HG03103 (cell line): Measurements from ENCODE around the gene ARHGAP8.

Experiments
- ATAC-seq: cut with Tn5 transposase; IDR thresholded peaks from one replicate; pipeline ENCODE4 v1.9.1; 2021; ENCODE audit warnings: low read depth; ENCODE audit not compliant: unreplicated experiment

Gene ARHGAP8

GRCh38 chr22:44880610-44881290, 128.4 kb downstream of the ARHGAP8 start:
- no peak for ATAC-seq

- ATAC-seq, result no peak
These were observed 129.2 kb downstream of the ARHGAP8 start for GRCh38 chr22:44881624-44882023.

DNA sequence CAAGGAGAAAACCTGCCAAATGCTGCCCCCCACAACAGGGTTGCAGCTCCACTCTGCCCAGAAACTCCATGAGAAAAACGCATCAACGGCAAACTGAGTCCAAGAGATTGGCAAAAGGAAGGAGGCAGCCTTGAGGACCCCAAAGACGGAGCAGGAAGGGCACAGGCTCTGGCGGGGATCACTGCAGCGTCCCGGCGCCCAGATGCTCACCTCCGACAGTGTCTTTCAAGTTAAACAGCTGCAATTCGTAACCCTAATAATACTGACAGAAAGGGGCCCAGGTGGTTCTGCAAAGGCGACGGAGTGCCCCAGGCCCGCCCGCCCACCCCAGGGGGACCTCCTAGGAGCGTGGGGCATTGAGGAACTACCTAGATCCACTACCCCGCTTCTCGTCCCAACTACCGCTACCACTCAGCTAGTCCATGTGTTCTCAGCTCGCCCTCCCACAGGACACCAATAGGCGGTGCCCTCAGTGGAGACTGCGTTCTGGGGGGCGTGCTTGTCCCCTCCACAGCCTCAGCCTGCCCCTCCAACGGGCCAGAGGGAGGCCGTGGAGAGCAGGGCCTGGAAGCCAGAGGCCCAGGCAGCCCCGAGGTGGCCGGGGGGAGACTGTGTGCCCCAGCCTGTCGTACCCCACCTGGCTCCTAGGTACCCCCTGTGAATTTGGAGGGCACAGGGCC, 130.0 kb downstream of the ARHGAP8 start:
- no peak for ATAC-seq

DNA sequence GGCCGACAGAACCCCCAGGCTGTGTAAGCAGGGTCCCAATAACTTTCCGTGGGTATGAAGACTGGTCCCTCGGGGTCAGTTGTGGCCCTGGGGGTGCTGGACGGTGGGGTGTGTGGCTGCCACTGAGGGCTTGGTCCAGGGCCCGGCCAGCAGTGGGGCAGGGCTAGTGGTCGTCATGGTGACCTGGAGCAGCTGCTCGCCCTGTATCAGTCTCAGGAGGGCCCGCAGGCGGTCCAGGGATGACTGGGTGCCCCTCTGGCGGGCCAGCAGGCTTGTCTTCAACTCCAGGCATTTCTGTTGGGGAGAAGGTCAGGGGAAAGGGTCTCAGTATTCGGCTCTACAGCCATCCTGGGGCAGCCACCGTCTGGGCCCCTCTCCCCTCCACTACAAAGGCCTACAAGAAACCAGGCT, 130.6 kb downstream of the ARHGAP8 start:
- ATAC-seq, result no peak

DNA sequence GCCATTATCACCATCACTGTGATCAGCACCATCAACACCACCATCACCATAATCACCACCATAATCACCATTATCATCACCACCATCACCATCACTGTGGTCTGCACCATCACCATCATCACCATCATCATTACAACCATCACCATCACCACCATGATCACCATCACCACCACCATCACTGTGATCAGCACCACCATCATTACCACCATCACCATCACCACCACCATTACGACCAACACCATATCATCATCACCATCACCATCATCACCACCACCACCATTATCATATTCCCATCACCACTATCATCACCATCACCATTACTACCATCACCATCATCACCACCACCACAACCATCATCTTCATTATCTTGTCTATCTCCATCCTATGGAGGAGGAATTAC, 132.2 kb downstream of the ARHGAP8 start:
- no peak for ATAC-seq

GRCh38 chr22:44884968-44885805, 132.8 kb downstream of the ARHGAP8 start:
- ATAC-seq, result no peak

- ATAC-seq, result no peak
These were observed 133.5 kb downstream of the ARHGAP8 start for GRCh38 chr22:44885806-44886360.

DNA sequence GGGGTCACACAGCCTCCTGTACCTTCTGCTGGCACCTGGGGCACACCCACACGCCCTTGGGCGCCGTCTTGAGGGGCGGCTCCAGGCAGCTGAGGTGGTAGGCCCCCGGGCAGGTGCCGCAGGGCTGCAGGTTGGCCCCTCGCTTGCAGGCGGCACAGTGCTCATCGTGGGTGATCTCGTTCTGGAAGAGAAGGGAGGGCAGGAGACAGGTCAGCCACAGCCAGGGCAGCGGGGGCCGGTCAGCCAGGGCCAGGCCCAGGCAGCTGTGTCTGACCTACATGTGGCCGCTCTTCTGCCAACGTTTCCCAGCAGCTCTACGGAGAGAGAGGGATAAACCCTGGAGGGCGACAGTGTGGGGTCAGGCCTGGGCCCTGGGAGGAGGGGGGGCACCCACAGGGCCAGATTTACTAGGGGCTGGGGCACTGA, 135.6 kb downstream of the ARHGAP8 start:
- no peak for ATAC-seq

DNA sequence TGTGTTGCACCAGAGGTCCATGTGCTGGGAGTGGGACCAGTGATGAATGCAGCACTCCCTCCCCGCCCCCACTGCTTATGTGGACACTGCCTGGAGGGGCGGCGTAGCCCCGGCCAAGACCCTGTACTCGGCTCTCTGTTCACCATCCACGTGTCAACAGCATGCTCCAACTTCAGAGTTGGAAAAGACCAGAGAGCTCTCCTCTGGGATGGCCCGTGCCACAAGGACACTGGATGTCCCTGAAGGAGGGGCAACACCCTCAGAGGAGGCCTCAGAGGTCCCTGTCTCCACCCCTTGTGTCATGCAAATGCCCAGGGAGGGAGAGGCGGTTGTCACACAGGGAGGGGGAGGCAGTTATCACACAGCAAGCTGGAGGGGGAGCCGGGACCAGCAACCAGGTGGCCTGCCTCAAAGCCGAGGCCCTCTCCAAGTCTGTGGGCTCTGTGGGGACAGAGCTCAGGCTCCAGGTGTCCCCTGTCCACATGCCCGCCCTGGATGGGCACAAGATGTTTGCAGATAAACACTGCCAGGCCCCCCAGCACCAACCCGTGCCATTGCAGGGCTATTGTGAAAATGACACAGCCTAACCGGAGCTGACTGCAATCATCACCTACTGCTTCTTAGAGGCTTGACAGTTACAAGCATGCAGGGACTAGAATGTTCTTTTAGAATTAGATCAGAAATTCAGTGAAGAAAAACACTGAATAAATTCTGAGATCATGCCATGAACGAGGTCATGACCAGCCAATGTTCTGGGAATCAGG, 136.3 kb downstream of the ARHGAP8 start:
- ATAC-seq, result no peak

DNA sequence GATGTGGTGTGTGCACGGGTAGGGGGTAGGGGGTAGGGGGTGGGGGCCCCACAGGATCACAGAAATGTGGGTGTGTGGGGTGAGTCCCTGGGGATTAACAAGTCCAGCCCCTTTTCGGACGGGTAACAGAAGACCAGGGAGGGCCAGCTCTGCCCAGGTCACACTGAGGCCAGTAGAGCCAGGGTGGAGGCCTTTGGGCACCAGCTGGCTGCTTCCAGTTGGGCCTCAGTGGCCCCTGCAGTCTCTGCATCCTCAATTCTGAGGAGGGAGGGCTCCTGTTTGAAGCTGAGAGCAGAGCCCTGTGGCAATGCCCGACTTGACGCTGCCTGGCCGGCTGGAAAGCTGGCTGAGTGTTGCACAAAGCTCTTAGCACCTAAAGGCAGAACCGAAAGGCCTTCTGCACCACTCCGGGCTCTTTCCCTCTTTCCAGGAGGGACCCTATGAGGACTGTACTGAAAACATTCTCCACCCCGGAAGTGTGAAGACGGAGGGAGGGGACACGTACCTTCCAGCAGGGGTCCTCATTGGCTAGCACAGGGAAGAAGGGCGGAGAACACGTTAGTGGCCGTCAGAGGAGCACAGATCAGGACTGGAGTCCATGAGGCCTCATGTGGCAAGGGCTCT, 137.0 kb downstream of the ARHGAP8 start:
- no peak for ATAC-seq

DNA sequence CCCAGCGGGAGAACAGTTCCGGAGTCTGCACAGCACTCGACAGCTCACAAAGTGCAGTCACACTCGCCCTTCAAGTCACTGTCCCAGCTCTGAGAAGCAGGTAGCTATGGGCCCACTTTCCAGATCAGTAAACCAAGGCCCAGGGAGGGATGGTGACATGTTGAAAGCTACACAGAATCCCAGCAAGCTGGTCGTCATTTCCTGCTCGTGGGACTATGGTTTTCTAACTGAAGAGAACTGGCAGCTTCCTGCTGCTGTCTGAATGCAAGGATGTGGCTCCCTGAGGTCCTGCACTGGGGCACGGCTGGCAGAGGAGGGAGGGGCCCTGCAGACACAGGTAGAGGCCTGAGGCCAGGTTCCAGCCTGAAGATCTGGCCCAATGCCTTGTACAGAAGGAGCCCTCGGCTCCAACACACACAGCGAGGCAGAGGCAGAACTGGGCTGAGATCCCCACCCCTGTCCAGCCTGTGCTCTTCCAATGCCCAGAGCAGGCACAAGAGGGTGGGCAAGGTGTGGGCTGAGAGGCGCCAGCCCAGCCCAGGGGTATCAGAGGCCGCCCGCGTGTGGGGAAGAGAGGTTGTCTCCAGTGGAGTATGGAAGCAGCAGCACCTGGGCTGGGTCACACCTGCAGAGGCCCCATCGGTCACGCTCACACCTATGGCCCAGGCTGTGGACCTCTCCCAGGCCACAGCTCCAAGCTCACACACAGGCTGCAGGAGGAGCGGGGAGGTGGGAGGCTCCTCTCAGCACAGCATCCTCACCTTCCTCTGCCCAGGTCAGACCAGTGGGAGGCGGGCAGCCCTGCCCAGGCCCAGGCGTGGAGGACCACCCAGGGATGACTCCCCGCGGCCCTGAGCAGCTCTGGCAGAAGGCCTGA, 138.3 kb downstream of the ARHGAP8 start:
- ATAC-seq, result no peak

DNA sequence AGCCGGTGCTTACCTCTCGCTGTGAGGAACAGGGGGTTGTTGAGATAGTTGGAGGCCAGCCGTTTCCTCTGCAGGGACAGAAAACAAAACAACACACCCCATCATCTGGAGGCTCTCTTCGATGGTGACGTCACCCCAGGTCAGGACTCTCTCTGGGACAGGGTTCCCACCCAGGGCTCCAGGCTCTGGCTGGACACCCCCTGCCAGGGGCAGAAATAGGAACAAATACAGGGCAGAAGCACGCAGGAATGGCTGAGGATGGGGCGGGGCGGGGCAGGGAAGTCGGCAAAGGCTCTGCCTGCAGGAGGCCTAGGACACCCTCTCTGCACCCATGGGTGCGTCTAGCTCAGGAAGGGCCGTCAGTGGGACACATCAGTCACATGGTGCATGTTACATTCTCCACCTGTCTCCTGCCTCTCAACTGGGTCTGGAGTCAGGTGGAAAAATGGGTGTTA, 138.9 kb downstream of the ARHGAP8 start:
- ATAC-seq, result no peak

DNA sequence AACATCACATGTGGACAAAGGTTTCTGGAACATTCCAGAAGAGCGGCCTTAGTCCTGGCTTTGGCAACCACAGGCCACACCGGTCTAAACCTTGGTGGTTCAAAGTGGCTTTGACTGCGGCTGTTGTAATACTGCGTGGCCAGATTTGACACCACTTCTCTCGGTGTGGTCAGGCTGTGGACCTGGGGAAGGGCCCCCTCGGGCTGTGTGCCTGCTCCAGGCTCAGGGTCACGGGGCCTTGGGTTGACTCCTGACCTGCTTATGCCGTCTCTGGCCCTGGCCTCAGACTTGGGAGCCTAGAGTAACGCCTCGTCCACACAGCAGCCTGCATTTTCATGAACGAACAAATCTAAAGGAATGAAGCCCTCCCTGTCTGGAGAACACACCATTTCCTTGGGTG, 139.4 kb downstream of the ARHGAP8 start:
- no peak for ATAC-seq

- no peak for ATAC-seq
These were observed 139.9 kb downstream of the ARHGAP8 start for GRCh38 chr22:44892243-44892642.

DNA sequence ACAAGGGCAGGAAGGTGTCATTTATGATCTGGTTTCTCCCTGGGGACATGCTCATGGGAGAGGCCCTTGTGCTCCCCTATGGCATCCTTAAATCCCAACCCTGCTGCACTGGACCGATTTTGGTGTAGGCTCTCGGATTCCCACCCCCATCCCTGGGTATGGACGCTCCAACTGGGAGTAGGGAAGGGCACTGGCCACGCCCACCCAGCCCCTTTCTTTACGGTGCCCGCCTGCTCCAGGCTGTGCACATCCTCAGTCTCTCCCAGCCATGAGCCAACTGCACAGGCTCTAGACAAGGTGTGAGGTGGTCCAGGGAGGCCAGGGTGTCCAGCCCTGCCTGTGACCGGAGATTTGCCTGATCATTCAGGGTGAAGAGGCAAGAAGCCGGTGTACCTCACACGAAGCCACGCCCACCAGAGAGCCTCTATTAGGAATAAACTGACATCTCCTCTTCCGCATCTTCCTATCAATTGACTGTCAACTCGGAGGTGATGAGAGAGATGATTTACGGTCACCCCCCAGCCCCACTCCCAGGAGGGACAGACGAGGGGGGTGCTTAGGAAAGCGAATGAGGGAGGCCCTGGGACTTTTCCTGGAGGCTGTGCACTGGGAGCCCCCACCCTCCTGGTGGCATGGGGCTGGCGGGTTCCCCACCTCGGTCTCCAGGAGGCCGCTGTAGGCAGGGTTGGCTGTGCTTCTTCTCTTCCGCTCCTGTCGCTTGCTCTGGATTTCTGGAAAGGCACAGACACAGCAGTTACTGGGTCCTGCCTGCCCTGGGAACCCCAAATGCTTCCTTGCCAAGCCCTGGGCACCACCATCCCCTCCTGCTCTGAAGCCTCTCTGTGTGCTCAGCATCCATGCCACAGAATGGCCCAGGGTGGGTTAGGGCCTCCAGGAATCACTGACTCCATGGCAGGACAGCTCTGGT, 140.7 kb downstream of the ARHGAP8 start:
- no peak for ATAC-seq

- no peak for ATAC-seq
These were observed 141.3 kb downstream of the ARHGAP8 start for GRCh38 chr22:44893731-44894080.

- no peak for ATAC-seq
These were observed 141.9 kb downstream of the ARHGAP8 start for GRCh38 chr22:44894321-44894720.

- ATAC-seq, result no peak
These were observed 142.4 kb downstream of the ARHGAP8 start for GRCh38 chr22:44894782-44895181.
